Transverse colon (tissue), 4 donors: ENCODE measurements around the gene FOXO1.

Experiments used
- CTCF ChIP-seq, 5 experiments: fragments of 200-600 bp in 3 of 5; fragments of 450-650 bp in 2 of 5; sonication (generic) in 3 of 5; IDR thresholded peaks; 1 replicate in 2 of 5; 2 replicates in 3 of 5; pipeline ENCODE4 v1.5.1; 2016 to 2017; ENCODE audit warnings: antibody characterized with exemption in 5 of 5, inconsistent platforms in 3 of 5, mild to moderate bottlenecking in 2 of 5, moderate library complexity in 1 of 5
- EP300 ChIP-seq: sonication (generic); formaldehyde crosslinking; IDR thresholded peaks from one replicate; pipeline ENCODE4 v1.6.1; 2017; ENCODE audit warnings: antibody characterized with exemption, low read depth
- POLR2A ChIP-seq: fragments of 450-650 bp; IDR thresholded peaks from one replicate; pipeline ENCODE4 v1.6.1; 2016; ENCODE audit warnings: antibody characterized with exemption, mild to moderate bottlenecking, moderate library complexity
- POLR2AphosphoS5 ChIP-seq, 3 donors: sonication (generic); formaldehyde crosslinking; IDR thresholded peaks; one replicate each; pipeline ENCODE4 v1.6.1; 2016; ENCODE audit warnings: antibody characterized with exemption in 3 of 3

- TF ChIP-seq CTCF (IDR thresholded peaks at IDR 0.05) = no peak
- no peak for TF ChIP-seq EP300
- no peak for TF ChIP-seq POLR2AphosphoS5 (IDR thresholded peaks at IDR 0.05)
- TF ChIP-seq POLR2A = no peak
Measured at GRCh38 chr13:40706439-40706838, 40.0 kb upstream of the FOXO1 start.
